ENCODE data around the gene POLN. TPM values are rescaled to one million over a fixed set of nuclear protein-coding genes. Genes with fewer than 3 reads are reported as not detected.

The POLN gene
- total RNA-seq, 1 donor from 2014 or later: 12.8 TPM

DNA sequence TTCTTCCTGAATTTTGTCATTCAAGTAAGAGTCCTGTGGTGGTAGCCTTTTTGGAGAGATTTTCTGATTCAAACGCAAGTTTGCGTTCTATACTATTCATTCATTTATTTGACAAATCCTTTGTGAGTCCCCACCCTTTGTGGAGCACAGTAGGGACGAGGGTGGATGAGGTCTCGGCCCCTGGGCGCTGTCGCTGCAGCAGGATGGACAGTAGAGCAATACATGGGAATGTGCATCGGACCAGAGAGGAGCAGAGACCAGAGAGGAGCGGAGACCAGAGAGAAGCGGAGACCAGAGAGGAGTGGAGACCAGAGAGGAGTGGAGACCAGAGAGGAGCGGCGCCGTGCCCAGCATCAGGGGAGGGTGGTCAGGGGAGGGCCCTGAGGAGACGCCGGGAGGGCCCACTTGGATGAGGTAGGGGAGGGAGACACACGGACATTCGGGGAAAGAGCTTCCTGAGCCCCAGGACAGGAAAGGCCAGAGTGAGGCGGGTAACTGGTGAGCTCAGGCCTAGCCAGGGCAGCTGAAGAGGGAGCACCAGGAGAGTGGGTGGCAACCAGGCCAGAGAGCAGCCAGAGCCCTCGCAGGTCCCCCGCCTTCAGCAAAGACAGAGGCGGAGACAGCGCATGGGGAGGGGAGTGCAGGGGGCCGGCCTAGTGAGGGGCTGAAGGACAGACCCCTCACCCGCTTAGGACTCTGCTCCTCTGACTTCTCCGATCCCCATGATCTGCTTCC, 115.4 kb downstream of the POLN start:
- no peak for DNase-seq (ENCODE audit: low spot score)

DNA sequence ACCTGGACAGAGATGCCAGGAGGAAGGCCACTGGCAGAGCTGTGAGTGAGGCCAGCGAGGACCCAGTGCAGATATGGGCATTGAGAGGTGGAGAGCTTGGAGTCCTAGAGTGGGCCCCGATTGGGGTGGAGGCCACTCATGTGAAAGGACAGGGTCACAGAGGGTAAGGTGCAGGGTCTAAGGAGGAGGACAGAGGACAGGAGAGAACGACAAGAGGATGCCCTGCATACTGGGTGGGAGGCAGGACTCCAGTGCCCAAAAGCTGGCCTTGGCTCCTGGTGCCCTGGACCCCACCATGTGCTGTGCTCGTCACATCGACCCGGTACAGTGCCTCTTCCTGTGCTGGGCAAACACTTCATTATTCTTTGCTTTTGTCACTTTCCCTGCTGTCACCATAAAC, 116.1 kb downstream of the POLN start:
- DNase-seq (ENCODE audit: low spot score): no peak

DNA sequence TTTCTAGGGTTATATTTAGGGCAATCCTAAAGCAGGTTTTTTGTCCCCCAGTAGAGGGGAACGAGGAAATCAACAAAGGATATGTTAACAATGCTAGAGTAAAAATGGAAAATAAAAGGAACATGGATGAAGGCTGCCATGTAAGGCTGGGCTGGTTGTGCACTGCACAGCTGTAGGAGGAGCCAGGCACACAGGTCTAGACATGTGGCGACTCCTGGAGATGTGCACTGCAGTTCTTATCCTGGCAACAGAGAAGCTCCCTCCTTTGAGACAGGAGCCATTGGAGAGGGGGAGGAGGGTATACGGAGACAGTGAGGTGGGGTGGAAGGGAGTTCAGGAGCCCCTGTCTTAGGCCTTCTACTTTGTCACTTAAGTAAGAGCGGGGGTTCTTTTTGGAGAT, 116.9 kb downstream of the POLN start:
- DNase-seq (ENCODE audit: low spot score): no peak

DNA sequence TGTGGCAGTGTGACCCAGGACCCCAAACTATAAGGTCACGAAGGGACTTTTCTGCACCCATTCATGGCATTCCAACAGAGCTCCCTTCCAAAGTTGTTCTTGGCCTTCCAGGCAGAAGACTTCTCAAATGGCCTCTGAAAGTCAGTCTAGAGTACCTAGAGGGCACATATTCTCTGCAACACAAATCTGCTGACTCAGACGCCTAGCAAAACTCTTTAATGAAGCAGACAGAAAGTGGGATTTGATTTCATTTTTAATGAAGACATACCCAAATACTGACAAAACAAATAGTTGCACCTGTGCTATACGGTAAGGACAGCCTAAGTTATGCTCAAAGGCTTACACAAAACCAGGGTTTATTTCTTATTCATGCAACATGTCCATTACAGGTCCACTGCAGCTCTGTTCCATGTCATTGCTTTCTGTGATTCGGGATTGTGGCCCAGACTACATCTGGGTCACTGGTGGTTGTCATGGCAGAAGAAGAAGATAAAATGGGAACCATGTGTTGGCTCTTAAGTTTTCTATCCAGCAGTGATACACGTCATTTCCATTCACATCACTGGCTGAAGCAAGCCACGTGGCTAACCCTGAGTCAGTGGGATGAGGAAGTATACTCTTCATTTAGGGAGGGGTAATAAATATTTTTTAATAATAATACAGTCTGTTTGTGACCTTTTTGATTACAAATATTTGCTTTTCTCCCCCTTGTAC, 125.1 kb downstream of the POLN start:
- DNase-seq (ENCODE audit: low spot score): no peak

DNA sequence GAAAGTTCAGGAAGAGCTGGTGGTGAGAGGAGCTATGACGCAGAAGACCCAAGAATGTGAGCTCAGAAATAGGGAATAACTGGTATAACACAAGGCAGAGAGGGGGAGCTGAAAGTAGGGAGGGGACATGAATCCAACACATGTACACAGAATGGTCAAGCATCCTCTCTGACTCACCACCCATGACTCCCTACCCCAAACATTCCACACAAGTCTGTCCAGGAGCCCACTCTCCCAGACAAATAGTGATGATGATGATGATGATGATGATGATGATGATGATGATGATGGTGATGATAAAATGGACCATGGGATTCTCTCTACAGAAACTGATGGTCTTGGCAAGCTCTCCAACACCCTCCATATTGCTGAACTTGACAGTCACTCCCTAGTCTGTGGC, 136.4 kb downstream of the POLN start:
- no peak for DNase-seq (ENCODE audit: low spot score)

DNA sequence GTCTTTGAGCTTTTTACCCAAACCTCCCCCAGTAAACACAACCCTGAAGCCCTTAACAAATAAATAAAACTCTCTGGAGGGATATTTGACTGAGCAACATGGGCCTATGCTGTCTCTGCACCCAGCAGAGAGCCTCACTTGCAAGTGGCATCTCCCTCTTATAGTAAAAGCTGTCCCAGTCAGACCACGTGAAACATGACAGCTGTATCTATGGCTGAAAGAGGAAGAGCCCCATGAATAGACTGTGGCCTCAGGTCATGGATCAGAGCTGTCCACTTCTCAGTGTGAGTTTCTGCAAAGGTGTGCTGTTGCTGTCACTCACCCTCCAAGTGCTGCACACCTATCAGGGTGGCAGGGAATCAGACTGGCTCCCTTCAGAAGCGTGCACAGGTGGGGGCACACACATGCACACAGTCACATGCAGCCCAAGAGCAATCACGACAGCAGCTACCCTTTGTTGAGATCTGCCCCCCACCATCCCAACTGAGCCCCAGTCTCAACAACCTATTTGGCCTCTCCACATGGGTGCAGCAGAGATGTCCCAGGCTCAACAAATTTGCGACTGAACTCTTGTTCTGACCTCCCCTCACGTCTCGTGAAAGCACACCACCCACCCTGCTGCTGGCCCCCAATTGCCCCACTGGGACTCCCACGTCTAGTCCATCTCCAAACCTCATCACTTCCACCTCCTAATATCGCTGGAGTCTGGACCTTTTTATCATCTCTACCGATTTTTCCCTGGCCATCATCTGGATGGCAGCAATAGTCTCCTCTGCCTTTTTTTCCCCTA, 137.2 kb downstream of the POLN start:
- DNase-seq (ENCODE audit: low spot score): peak; percentile 67

DNA sequence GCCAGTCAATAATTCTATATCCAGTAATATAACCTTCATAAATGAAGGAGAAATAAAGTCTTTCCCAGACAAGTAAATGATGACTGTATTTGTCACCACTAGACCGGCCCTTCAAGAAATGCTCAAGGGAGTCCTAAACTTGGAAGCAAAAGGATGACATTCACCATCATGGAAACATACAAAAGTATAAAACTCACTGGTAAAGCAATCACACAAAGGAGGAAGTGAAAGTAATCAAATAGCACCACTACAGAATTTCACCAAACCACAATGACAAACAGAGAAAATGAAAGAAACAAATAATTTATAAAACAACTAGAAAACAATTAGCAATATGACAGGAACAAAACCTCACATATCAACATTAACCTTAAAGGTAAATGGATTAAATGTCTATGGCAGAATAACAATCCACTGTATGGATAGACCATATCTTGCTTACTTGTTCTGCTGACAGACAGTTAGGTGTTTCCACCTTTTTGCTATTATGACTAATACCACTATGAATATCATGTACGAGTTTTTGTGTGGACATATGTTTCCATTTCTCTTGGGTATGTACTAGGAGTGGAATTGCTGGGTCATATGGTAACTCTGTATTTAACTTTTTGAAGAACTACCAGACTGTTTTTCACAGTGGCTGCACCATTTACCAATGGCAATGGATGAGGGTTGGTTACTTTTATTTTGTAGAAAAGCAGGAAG, 137.9 kb downstream of the POLN start:
- DNase-seq (ENCODE audit: low spot score): no peak

DNA sequence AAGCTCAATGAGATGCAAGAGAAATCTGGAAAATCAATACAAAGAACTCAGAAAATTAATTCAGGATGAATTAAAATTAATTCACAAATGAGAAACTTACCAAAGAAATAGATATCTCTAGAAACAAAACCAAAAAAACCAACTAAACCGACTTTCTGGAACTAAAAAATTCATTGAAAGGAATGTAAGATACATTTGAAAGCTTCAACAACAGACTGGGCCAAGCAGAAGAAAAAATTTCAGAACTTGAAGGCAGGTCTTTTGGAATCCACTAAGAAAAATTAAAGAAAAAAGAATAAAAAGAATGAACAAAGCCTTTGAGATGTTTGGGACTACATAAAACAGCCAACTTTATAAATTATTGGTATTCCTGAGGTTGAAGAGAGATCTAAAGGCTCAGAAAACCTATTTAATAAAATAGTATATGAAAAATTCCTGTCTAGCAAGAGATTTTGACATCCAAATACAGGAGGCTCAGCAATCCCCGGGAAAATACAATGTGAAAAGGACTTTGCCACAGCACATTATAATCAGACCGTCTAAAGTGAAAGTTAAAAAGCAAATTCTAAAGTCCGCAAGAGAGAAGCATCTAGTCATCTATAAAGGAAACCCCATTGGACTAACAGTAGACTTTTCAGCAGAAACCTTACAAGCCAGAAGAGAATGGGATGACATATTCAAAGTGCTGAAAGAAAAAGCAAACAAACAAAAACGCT, 138.6 kb downstream of the POLN start:
- no peak for DNase-seq (ENCODE audit: low spot score)

DNA sequence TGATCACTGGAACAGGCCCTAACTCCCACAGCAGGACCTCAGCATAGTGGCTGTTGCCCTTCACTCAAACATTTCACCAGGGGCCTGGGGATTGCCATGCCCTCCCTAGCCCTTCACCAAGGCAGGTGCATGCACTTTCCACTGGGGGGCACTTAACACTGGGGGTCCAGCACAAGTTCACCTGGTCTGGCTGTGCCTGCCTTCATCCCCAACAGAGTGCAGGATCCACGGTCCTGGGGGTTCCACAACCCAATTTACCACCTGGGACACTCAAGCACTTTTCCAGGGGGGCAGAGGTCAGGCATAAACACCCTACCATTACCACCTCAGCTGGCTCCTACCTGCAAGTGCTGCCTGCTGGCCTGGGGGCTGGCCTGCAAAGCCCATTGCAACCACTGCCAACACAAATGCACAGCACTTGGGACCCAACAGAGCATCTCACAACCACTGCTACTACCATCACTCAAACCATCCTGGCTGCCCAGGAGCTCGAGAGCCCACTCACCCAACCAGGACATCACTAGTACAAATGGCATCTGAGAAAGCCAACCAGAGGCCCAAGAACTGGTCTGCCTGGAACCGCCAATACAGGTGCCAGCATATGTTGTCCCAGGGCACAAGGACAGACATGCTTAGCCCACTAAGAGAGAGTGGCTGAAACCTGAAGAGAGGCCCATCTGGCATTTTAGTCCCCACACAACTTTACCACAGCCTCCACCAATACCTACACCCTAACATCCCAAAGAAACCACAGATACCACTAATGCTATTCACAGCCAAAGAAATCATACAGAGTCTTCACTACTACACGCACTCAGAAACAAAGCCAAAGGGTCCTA, 139.7 kb downstream of the POLN start:
- DNase-seq (ENCODE audit: low spot score): peak; percentile 64

DNA sequence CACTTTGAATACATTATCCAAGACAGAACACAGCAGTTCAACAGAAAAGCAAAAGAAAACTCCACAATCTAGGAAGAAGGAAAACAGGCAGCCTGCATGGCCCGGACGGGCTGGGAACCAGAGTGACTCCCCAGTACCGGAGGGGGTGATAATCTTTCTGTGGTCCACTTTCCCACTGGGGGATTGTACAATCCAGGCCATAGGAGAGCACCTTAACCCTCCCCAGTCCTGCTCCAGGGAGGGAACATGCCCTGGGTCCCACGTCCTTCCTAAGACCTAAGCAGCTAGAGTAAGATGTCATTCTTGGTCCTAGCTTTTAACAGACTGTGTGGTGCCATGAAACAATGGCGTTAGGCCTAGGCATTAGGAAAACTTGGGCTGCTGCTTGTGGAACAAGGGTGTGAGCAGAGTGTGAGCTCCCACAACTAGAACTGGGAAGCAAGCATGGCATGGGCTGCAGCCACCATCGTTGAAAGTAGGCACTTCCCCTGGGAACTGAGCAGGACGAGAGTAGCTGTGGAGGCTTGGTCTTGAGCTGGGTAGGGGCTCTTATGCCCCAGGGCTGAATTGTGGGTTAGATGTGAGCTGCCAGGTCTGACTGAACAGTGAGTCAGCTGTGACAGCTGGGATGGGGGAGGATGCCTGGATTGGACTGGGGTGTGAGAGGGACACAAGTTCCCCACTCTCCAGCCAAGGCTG, 140.4 kb downstream of the POLN start:
- DNase-seq (ENCODE audit: low spot score): peak; percentile 47

DNA sequence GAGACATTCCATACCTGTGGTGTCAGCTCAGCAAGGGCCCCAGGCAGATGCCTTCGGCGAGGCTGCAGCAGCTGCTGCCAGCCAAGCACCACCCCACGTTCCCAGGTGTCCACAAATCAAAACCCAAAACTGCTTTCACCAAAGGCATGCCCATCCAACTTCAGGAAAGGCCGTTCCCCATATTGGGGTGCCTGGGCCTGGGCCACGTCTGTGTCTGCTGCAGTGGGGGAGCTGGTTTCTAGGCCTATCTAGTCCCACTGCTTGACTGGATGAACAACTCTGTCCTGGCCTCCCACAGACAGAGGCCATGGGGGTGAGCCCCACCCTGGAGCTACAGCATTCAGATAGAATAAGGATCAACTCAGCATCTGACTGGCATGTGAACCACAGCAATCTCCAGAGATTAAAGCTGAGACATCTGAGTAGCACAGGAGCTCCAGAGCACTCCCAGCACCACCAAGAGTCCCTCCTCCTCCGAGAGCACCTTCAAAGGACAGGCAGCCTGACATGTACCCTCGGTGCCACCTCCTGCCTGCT, 145.8 kb downstream of the POLN start:
- no peak for DNase-seq (ENCODE audit: low spot score)

DNA sequence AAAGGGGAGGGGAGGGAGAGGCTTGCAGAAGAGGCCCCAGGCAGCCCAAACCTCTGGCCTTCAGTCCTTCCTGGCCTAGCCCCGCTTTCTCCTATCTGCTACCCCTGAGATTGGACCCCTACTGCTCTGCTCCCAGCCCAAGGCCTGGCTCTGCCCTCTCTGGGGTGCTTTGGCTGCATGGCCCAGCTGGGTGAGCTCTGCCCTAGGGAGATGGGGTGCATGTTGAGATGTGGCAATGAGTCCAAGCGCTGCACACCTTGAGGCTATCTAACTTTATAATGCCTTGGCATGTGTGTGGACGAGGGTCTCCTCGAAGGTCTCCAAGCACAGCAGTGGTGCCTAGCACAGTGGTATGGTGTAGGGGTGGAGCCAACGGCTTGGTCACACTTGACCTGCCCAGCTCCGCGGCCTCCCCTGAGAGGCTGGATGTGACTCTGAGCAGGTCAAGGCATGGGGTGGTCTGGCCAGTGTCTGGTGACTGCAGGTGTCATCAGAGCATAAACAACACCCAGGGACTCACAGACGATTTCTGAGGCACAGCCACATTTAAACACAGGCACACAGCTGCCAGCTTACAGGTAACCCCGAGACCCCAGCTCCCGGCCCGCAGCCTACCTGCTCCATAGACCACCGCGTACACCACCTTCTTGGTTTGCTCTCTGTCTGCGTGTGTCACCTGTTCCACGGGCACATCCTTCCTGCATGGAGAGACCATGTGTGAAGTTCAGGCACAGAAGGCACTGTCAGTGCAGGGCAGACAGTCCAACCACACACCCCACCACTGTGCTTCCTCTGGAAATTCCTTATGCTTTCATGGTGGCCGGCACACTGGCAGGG, 146.5 kb downstream of the POLN start:
- no peak for DNase-seq (ENCODE audit: low spot score)

DNA sequence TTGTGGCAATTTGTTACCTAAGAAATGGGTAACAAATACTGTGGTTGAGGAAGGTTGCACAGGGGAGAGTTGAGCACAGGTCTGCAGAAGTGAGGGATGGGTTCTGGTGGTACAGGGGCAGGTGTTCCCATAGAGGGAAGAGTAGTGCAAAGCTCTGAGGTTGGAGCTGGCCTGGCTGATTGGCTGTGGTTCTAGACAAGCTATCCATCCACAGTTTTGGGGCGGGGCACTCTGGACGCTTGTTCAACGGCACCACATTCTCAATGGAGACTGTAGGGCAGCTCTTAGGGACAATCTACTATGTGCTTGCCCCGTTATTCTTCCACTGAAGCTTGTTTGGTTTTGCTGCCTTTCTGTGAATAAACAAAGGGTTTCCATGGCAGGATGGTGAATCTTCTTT, 147.4 kb downstream of the POLN start:
- no peak for DNase-seq (ENCODE audit: low spot score)

DNA sequence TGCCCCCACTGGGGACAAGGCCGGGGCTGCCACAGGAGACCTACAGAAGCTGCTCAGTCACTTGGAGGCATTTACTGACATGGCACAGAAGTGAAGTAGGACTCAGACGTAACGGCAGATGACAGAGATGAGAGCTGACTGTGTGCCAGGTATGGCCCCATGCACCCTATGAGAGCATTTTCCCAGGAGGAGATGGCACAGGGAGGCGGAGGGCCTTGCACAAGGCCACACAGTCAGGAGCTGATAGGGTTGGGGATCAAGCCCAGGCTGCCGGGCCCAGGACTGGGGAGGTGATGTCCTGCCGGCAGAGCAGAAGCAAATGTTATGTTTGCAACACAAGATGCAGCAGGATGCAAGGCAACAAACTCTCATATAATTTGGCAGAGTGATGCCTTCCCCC, 148.7 kb downstream of the POLN start:
- no peak for DNase-seq (ENCODE audit: low spot score)

DNA sequence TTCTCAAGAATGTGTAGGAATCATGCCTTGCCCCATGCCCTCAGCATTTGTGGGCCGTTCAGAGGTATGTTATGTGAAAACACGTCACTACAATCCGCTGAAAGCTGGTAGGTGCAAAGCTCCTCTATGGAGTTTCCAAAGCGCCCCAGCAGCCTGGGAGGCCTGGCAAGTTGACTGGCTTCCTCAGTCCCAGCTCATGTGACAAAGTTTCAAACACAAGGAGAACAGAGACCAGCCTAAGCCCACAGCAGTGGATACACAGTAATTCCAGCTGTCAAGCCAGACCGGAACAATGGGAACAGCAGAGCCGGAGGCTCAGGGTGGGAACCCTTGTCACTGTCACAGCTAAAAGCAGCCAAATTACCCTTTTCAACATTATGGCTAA, 149.3 kb downstream of the POLN start:
- DNase-seq (ENCODE audit: low spot score): no peak

DNA sequence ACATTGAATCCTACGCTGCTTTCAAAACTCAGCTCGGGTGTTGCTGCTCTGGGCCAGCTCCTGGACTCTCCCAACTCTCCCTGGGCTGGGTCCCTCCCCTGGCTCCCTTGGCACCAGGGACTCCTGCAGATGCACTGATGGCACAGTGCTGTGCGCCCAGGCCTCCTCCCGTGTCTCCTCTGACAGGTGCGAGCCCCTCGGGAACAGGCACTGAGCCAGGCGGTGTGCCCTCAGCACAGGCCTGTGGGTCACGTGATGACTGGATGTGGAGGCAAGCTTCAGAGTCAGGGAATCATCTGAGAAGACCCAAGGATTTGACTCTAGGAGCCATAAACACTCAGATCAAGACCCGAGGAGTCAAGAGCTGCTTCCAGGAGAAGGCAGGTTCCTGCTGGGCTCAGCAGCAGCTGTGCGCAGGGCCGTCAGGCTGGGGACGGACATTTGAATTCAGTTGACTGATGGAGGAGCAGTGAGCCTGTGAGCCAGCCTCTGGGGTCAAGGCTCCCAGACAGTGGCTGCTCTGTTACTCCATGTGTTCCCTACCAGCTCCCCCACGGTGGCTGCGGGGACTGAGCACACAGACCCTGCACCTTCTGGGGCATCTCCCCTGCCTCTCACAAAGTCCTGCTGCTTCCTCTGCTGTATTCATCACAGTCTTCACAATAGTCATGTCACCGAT, 149.8 kb downstream of the POLN start:
- peak; percentile 55 for DNase-seq (ENCODE audit: low spot score)

DNA sequence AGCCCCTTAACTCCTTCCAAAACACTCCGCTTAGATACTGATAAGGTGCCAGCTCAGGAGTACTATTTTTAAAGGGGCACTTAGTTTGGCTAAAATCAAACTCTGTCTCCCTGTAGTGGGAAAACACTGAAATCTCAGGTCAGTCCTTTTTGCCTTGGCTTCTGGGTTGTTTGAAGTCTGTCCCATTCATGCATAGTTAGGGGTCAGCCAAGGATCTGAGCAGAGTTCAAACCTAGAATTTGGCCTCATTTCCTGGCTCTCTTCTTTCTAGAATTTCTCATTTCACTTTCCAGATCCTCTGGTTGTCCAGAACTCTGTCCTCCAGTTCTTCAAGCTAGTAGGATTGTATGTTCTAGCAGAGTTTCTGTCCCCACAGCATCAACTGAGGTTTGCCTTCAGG, 151.3 kb downstream of the POLN start:
- no peak for DNase-seq (ENCODE audit: low spot score)

DNA sequence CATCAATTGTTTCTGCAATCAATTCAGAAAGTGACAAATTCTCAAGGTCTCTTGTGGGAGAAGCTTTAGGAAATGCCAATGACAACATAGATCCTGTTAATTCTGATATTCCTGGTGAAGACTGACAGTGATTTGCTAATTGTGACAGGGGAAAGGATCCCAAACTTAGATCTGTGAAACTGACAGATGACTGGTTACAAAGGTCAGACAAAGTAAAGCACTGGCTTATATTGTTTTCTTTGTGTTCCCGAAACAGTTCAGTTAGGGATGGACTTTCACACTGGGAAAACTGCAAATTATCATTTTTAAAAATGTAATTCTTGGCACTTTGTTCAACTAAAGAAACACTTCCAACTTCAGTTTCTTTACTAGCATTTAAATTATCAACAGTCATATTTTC, 152.7 kb downstream of the POLN start:
- no peak for DNase-seq (ENCODE audit: low spot score)
